Hepatocyte (in vitro differentiated cells): ENCODE data around the gene ITGAD. TPM values are rescaled to one million over a fixed set of nuclear protein-coding genes. Genes with fewer than 3 reads are reported as not detected.

ENCODE experiments used
- DNase-seq: peaks from one replicate; pipeline ENCODE4 v3.0.0-alpha.2; 2016; ENCODE audit warnings: low spot score
- H2AFZ ChIP-seq: fragments of 200-600 bp; sonication (generic); 2 replicates; pipeline ENCODE4 v1.6.0; 2016; ENCODE audit warnings: antibody characterized with exemption, mild to moderate bottlenecking
- H3K27ac ChIP-seq: fragments of 200-600 bp; sonication (generic); 2 replicates; pipeline ENCODE4 v1.5.1; 2016; ENCODE audit warnings: mild to moderate bottlenecking
- H3K27me3 ChIP-seq: fragments of 200-600 bp; sonication (generic); 2 replicates; pipeline ENCODE4 v1.6.1; 2016
- H3K36me3 ChIP-seq: fragments of 200-600 bp; sonication (generic); replicated peaks from 2 replicates; pipeline ENCODE4 v1.5.1; 2016; ENCODE audit warnings: low read depth; ENCODE audit not compliant: insufficient read depth
- H3K4me1 ChIP-seq: fragments of 200-600 bp; sonication (generic); 2 replicates; pipeline ENCODE4 v1.5.1; 2016; ENCODE audit warnings: mild to moderate bottlenecking, moderate library complexity; ENCODE audit not compliant: insufficient read depth
- H3K4me2 ChIP-seq: fragments of 200-600 bp; sonication (generic); 2 replicates; pipeline ENCODE4 v1.6.0; 2016
- H3K4me3 ChIP-seq: fragments of 200-600 bp; sonication (generic); 2 replicates; pipeline ENCODE4 v1.5.1; 2016; ENCODE audit warnings: mild to moderate bottlenecking
- H3K79me2 ChIP-seq: fragments of 200-600 bp; sonication (generic); 2 replicates; pipeline ENCODE4 v1.6.0; 2017; ENCODE audit warnings: mild to moderate bottlenecking
- H3K9me2 ChIP-seq: fragments of 200-600 bp; sonication (generic); replicated peaks from 2 replicates; pipeline ENCODE4 v1.6.0; 2017; ENCODE audit warnings: mild to moderate bottlenecking; ENCODE audit not compliant: insufficient read depth
- H3K9me3 ChIP-seq: fragments of 200-600 bp; sonication (generic); 2 replicates; pipeline ENCODE4 v1.5.1; 2016; ENCODE audit warnings: low read depth, mild to moderate bottlenecking
- H4K20me1 ChIP-seq: fragments of 200-600 bp; sonication (generic); 2 replicates; pipeline ENCODE4 v1.6.0; 2016; ENCODE audit warnings: mild to moderate bottlenecking; ENCODE audit not compliant: insufficient read depth, poor library complexity, severe bottlenecking
- EZH2 ChIP-seq: fragments of 200-600 bp; sonication (generic); IDR thresholded peaks from 2 replicates; pipeline ENCODE4 v1.6.1; 2016; ENCODE audit warnings: antibody characterized with exemption, mild to moderate bottlenecking, borderline replicate concordance
- EZH2phosphoT487 ChIP-seq: fragments of 200-600 bp; sonication (generic); IDR thresholded peaks from one replicate; pipeline ENCODE4 v1.6.1; 2018; ENCODE audit warnings: antibody characterized with exemption, mild to moderate bottlenecking, low read depth, moderate library complexity; ENCODE audit not compliant: unreplicated experiment, severe bottlenecking
- WGBS: methylation state at CpG from one replicate; pipeline ENCODE4 v1.1.6; 2016; ENCODE audit warnings: low lambda C conversion rate; ENCODE audit errors: missing lambda C conversion rate; 5-methylcytosine and 5-hydroxymethylcytosine counted together
- polyA plus RNA-seq: library from polyadenylated mRNA; unstranded; fragments of >200 nt; fragmentation: Nextera tagmentation; extraction: Ambion mirVana; gene quantifications from 2 replicates; pipeline ENCODE4 v1.2.1, GENCODE V29; 2016
- total RNA-seq: library from RNA; depleted of rRNA; stranded (reverse); fragments of >200 nt; gene quantifications from 2 replicates; pipeline ENCODE4 v1.2.3, GENCODE V29; 2014
- TF ChIP-seq, protein P1 (sequence below): fragments of 200-600 bp; sonication (generic); IDR thresholded peaks from 2 replicates; pipeline ENCODE4 v1.5.1; 2016; ENCODE audit warnings: antibody characterized with exemption, mild to moderate bottlenecking; ENCODE audit not compliant: poor library complexity

Gene ITGAD
- total and polyA plus RNA-seq, 2 experiments from 2014 or later = not detected

DNA sequence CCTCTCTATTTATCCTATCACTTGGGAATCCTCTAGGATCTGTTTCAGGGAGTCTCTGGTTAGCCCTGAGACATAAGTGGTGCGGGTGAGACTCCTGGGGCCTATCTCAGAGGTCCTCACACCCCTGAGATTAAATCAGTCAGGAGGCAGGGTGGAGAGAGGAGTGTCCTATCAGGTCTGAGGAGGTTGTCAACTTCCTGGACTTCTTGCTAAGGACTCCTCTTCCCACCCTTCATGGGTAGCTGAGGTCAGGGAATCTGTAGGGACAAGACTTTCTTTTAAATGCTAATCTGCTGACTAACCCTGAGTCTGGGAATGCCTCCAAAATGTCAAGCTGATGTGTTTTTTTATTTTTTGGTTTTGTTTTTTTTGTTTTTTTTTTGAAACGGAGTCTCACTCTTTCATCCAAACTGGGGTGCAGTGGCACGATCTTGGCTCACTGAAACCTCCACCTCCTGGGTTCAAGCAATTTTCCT lies 59.5 kb downstream of the ITGAD start:
- Histone ChIP-seq H3K9me2 (no peaks in the 10 kb centered on the region), H3K4me1 (peaks cover 34% of the 10 kb centered on the region), H3K79me2 (peaks cover 25% of the 10 kb centered on the region), H2AFZ (no peak overlapping the region), H3K4me2 (no peak overlapping the region), H3K36me3 (no peaks in the 10 kb centered on the region), H3K27me3 (no peaks in the 10 kb centered on the region), H3K27ac (peak overlapping the region; percentile 61), H3K4me3 (no peak overlapping the region), H3K9me3 (no peaks in the 10 kb centered on the region), H4K20me1 (peaks cover 12% of the 10 kb centered on the region)
- WGBS = 84% methylated on average over 3 of the region's 3 CpGs
- DNase-seq = no peak
- TF ChIP-seq EZH2 (no peak), EZH2phosphoT487 (no peak)
- TF ChIP-seq, protein P1, sequence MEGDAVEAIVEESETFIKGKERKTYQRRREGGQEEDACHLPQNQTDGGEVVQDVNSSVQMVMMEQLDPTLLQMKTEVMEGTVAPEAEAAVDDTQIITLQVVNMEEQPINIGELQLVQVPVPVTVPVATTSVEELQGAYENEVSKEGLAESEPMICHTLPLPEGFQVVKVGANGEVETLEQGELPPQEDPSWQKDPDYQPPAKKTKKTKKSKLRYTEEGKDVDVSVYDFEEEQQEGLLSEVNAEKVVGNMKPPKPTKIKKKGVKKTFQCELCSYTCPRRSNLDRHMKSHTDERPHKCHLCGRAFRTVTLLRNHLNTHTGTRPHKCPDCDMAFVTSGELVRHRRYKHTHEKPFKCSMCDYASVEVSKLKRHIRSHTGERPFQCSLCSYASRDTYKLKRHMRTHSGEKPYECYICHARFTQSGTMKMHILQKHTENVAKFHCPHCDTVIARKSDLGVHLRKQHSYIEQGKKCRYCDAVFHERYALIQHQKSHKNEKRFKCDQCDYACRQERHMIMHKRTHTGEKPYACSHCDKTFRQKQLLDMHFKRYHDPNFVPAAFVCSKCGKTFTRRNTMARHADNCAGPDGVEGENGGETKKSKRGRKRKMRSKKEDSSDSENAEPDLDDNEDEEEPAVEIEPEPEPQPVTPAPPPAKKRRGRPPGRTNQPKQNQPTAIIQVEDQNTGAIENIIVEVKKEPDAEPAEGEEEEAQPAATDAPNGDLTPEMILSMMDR = no peak

DNA sequence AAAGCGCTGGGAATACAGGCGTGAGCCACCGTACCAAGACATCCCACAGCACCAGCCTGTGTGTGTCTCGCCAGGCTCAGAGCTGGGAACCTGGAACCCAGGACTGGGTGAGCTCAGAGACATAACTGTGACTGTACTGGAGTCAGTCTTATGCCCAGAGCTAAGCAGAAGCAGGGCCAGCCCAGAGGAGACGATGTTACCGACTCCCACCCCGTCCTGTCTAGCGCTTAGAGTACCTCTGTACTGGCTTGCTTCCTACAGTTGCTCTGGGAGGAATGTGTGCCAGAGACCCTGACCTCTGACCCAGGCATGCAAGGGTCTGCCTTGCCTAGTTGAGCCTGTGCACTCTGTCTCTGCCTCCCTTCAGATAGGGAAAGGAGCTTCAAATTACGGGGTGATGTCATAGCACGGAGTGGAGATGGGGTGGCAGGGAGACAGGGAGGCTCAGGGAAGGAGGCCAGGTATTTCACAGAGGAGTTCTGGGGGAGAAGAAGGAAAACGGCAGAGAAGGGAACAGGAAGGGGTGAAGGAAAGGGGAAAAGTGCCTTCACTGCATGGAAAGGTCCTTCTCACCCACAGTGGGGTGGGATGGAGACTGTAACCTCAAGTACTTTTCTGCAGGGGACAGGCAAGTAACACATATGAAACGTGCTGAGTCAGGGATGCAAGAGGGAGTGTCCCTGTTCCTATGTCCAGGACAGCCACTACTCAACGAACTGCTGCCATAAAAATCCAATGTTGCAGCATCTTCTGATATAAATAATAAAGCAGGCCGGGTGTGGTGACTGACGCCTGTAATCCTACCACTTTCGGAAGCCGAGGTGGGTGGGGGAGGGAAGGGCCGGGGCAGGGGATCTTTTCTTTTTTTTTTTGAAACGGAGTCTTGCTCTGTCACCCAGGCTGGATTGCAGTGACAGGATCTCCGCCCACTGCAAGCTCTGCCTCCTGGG lies 60.4 kb downstream of the ITGAD start:
- TF ChIP-seq EZH2 (no peak), EZH2phosphoT487 (no peak)
- TF ChIP-seq, protein P1 = no peak

DNA sequence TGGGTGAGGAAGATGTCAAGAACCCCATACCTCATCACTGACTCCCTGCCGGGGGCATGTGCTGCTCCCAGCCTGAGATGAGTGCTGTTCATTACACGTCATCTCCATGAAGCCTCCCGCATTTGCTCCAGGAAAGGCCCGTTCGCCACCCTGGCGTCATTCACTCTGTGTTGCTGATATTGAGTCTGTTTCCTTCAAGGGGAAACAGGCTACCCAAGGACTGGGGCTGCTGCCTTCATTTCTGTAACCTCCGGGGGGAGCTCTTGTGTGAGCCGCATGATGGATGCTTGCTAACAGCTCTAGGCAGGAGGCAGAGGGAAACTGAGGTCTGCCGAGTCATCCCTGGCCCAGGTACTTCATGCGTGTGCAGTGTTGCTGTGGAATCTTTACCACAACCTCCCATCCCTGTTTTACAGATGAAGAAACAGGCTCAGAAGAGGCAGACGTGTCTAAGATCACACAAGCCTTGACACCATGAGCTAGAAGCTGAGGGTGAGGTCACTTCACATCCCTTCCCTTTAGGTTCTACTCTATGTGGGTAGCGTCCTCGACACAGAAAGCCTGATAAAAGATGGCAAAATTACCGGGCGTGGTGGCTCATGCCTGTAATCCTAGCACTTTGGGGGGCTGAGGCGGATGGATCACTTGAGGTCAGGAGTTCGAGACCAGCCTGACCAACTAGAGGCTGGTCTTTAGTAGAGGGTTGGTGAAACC lies 62.6 kb downstream of the ITGAD start:
- 89% methylated on average over 17 of the region's 17 CpGs for WGBS
- no peaks in the 10 kb centered on the region for H3K9me3 ChIP-seq
- TF ChIP-seq, protein P1 = peak; percentile 18
- TF ChIP-seq EZH2 = no peak
- DNase-seq = no peak
- H3K9me2 ChIP-seq = no peaks in the 10 kb centered on the region
- no peaks in the 10 kb centered on the region for H3K36me3 ChIP-seq
- no peak overlapping the region for H3K4me2 ChIP-seq
- H3K4me3 ChIP-seq = no peak overlapping the region
- peaks cover 37% of the 10 kb centered on the region for H3K4me1 ChIP-seq
- no peak overlapping the region for H2AFZ ChIP-seq
- H3K27ac ChIP-seq = no peak overlapping the region
- H4K20me1 ChIP-seq = peaks cover 19% of the 10 kb centered on the region
- H3K79me2 ChIP-seq = peaks cover 32% of the 10 kb centered on the region
- H3K27me3 ChIP-seq = no peaks in the 10 kb centered on the region

More for the DNA sequence above, 60.4 kb downstream of the ITGAD start:
- Histone ChIP-seq H2AFZ (no peak overlapping the region), H3K27me3 (no peaks in the 10 kb centered on the region), H4K20me1 (peaks cover 19% of the 10 kb centered on the region), H3K4me2 (peak overlapping the region; percentile 37), H3K36me3 (no peaks in the 10 kb centered on the region), H3K9me3 (no peaks in the 10 kb centered on the region), H3K4me1 (peaks cover 37% of the 10 kb centered on the region), H3K4me3 (no peak overlapping the region), H3K27ac (peak overlapping the region; percentile 54), H3K9me2 (no peaks in the 10 kb centered on the region), H3K79me2 (peaks cover 32% of the 10 kb centered on the region)
- WGBS = 49% methylated on average over 18 of the region's 20 CpGs
- peak; percentile 49 for DNase-seq
